Fibroblast of the aortic adventitia (primary cell): ENCODE measurements around the gene CALHM3. TPM values are rescaled to one million over a fixed set of nuclear protein-coding genes. Genes with fewer than 3 reads are reported as not detected.
"Not testable (repeated sequence)": the region's sequence is repeated elsewhere in the genome, so short reads cannot be mapped to it uniquely, and the experiment has no call there.

ENCODE experiments used
- DNase-seq: peaks from one replicate; pipeline ENCODE4 v3.0.0-alpha.2; 2010; ENCODE audit warnings: low read depth
- H3K4me3 ChIP-seq: 2 replicates; pipeline ENCODE4 v1.5.1; 2011; ENCODE audit warnings: low read depth, mild to moderate bottlenecking, control low read depth, low read length, moderate library complexity
- CTCF ChIP-seq: IDR thresholded peaks from 2 replicates; pipeline ENCODE4 v1.5.1; 2011; ENCODE audit warnings: mild to moderate bottlenecking, low read length, control low read depth, inconsistent platforms; ENCODE audit not compliant: insufficient read depth
- total RNA-seq: library from RNA; depleted of rRNA; stranded (reverse); fragments of >200 nt; gene quantifications from 2 replicates; pipeline ENCODE4 v1.2.3, GENCODE V29; 2012; ENCODE audit warnings: low replicate concordance

Gene CALHM3
- total RNA-seq, 1 donor, result not detected

GRCh38 chr10:103493916-103494877, 15.2 kb upstream of the CALHM3 start:
- no peak for TF ChIP-seq CTCF
- no peak for DNase-seq
- peak overlapping the region; percentile 56 for H3K4me3 ChIP-seq

- no peak for DNase-seq
- no peak for TF ChIP-seq CTCF
- peak within 1 kb of the TSS; percentile 56 for H3K4me3 ChIP-seq
Observed at GRCh38 chr10:103493362-103493915, 14.4 kb upstream of the CALHM3 start, which contains the start of gene NEURL1. TSS of gene NEURL1 (plus strand) at chr10:103493705. CDS start at chr10:103494388, 683 bp downstream.

GRCh38 chr10:103492655-103493261, 13.7 kb upstream of the CALHM3 start:
- DNase-seq, result no peak
- no peak overlapping the region for H3K4me3 ChIP-seq
- TF ChIP-seq CTCF, result no peak

GRCh38 chr10:103491729-103492364, 12.8 kb upstream of the CALHM3 start:
- peak; percentile 89 for DNase-seq
- no peak overlapping the region for H3K4me3 ChIP-seq
- TF ChIP-seq CTCF, result no peak

GRCh38 chr10:103490986-103491314, 11.9 kb upstream of the CALHM3 start:
- no peak for TF ChIP-seq CTCF
- H3K4me3 ChIP-seq, result no peak overlapping the region
- no peak for DNase-seq

GRCh38 chr10:103487410-103487708, 8.3 kb upstream of the CALHM3 start:
- no peak for DNase-seq
- H3K4me3 ChIP-seq, result no peak overlapping the region
- no peak for TF ChIP-seq CTCF

- not testable (repeated sequence) for DNase-seq, H3K4me3 ChIP-seq
Observed at GRCh38 chr10:103486635-103487409, 7.8 kb upstream of the CALHM3 start.
